ENCODE measurements around the gene MAMSTR. TPM values are rescaled to one million over a fixed set of nuclear protein-coding genes. Genes with fewer than 3 reads are reported as not detected.

Gene MAMSTR
- total RNA-seq, 2 donors from 2014 or later: 0.64 to 0.67 TPM

DNA sequence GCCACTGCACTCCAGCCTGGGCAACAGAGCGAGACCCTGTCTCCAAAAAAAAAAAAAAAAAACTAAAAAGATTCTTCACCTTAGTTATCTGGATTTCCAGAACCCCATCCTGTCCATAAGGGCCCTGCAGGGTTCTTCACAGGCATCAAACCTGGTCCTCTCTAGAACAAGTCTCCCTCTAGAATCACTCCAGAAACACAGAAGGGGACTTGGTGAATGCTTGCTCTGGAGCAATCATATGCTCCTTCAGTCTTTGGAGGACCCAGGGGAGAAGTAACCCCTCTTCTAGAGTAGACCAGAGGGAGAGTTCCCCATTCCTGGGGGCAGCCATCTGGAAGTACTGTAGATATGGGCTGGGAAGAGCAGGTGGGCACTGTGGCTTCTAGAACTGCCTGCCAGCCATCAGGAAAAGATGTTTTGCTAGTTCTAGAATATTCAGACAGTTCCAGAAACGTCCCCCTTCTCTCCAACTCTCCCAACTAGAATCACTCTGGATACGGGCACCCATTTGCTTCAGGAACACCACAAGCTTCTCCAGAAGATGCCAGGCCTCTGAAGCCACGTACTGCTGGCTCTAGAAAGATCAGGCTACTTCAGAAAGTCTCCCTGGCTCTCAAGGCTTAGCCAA lies 30.2 kb upstream of the MAMSTR start:
- no peak for ATAC-seq
- DNase-seq: no peak
- intact Hi-C loops (cut with DNase I, micrococcal nuclease): no loop called here

DNA sequence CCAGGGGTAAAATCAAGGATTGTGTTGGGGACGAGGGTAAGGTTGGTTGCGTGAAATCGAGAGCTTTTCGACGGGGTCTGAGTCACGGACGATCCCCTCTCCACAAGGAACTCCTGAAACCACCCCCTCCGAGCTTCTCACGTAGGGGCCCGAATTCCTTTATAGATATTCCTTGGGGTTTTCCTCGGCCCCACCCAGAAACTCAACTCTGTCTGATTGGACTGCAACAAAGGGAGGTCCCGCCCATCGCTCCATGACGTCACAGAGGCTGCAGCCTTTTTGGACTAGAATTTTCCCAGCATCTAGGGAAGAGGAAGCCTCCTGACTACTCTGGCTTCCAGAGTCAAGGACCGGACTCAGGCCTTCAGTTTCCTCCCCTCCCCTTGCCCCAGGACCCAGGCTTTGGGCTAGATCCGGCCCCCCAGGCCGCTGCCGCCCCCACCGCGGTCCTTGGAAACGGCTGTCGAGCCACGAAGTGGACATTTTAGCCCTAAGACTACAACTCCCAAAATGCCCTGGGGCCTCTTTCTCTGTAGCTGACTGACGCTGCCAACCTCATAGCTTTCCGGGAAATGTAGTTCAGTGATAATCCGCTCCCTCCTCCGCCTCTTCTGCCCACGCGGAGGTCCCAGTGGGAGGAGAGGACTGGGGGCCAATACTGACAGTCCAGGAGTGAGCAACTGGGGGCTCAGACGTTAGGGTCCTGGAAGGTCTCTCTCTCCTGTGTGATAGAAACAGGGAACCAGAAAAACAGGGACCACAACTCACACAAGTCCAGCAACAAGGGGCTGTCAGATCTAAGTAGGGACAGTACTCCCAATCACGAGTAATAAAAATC lies 27.4 kb upstream of the MAMSTR start, which contains the start of gene IZUMO1:
IZUMO1 (minus strand) TSS at position 172 of the 838 bp plus-strand sequence. CDS start 1,050 bp downstream, outside the sequence.
- peak; percentile 61 for ATAC-seq
- DNase-seq: peak; percentile 59 to 65
- intact Hi-C loops (cut with DNase I, micrococcal nuclease): no loop called here

DNA sequence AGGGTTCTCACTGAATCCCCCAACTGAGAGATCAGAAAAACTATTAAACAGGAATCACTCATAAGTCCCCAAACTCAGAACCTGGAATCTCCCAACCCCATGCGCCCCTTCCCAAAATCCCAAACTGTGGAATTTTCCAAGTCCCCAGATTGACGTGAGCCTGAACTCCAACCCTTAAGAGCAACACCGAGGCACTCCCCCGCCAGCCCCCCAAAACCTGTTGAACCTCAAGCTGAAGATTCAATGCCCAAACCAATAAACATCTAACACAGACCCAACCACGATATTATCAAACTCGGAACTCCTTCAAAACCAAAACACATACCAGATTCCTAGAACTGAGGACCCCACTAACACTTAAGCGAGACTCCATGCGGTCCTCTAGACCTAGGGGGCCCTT lies 26.6 kb upstream of the MAMSTR start:
- ATAC-seq (no peak), DNase-seq (no peak)
- intact Hi-C loops (cut with DNase I, micrococcal nuclease): no loop called here

DNA sequence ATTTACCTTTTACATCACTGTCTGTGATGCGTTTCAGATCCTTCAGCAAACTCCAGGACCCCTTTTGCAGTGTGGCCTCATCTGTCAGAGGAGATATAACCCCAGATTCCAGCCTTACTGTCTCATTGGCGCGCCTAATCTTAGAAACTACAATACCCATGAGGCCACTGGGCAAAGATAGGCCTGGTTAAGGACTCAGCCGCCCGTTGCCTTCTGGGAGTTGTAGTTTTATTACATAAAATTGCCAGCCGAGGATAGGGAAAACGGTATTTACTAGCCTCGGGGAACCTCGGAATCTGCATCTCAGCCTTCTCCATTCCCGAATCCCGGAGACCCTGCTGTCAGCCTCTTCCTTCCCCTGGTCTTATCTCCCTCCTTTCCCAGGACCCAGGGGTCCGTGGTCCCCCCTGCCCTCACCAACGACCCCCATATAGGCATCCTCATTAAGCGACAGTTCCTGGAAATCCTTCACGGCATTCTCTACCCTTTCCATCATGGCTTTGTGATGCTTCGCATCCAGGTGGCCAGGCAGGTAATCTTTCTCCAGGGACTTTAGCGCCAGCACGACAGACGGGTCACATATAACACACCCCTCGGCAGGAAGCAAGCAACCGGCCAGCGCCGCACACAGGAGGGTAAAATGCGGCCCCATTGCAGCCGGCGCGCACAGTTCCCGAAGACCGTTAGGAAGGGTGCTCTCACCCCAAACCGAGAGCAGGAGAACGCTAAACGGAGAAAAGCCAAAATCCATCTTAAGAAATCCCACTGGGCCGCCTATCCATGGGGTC lies 25.9 kb upstream of the MAMSTR start:
- peak in 1 of 2 donors; percentile 56 for DNase-seq
- intact Hi-C loops (cut with DNase I, micrococcal nuclease): no loop called here

DNA sequence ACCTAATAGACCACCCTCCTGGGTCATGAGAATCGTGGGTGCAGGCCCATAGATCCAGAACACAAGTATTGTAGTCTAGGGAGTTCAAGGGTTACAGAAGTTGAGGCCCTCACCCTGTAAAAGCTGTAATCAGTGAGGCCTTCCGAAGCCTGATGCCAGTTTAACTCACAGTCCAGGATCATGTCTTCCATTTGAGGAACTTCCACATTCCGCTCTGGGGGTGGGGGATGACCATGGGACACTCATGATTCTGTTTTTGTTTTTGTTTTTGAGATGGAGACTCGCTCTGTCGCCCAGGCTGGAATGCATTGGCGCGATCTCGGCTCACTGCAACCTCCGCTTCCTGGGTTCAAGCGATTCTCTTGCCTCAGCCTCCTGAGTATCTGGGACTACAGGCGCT lies 22.6 kb upstream of the MAMSTR start:
- DNase-seq: no peak
- intact Hi-C loops (cut with DNase I, micrococcal nuclease): no loop called here
- ATAC-seq: no peak

More for the DNA sequence above, 25.9 kb upstream of the MAMSTR start:
- peak; percentile 68 for ATAC-seq

DNA sequence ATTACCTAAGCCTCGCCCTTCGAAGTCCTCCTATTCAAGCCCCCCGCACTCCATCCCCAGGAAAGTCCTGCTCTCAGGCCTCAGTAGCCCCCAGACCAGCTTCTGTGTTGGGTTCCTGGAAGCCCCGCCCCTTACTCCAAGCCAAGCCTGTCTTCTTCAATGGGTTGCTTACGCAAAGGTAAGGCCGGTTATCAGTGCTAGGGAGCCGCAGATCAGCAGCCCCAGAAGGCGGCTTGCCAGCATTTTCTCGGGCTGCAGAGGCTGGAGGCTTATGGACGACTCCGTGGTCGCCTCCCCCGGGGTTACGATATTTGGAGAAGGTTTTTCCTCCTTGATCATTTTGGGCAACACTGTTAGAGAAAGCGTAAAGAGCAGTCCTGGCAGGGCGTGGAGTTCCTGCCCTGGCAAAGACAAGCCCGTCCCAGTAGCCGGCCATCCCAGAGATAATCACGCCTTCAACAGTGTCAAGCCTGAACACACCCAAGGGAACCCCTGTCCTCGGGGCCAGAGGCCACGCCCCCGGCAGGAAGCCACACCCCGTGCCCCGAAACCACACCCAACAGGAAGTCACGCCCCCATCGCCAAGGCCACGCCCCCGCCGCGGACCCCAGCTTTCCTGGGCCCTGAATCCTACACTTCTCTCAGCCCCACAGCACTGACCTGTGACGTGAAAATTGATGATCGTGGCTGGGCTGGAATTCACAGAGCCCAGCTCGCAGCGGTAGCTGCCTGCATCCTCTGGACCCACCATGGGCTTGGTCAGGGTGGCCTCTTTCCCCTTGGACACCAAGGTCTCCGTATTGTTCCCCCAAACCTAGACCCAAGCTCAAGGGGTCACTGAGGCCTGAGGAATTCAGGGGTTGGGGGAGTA lies 21.8 kb upstream of the MAMSTR start:
- peak; percentile 58 to 62 for DNase-seq
- intact Hi-C loops (cut with DNase I, micrococcal nuclease): no loop called here
- peak; percentile 53 for ATAC-seq

DNA sequence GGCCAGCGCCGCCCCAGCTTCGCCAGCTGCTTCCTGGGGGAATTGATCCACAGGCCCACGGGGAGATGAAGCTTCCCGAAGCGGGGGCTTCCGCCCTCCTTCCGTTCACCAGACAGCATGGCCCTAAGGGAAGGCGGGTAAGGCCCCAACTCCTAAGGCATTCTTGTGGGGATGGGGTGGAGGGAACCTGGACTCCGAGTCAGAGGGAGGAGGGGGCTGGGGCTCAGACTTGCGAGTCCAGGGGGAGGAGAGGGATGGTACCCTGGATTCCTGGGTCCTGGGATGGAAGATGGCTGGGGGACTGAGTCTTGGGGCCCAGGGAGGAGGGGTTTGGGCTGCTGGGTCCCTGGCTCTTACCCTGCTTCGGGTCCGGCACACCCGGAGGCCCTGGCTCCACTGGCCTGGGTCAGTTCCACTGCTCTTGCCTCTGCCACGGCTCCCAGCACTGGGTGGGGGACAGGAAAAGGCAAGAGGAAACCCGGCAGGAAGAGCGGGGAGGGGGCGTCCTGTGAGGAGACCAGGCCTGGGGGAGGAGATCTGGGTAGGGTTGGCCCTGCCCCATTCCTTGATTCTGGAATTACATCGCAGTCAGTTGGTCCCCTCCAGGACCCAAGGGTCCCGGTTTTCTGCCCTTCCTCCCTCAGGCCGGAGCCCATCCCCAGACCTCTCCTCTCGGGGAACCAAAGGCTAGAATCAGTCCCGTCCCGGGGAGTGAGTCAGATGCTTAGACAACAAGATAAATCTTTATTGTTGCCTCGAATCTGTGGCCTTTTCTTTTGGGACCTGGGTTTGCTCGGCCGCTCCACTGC lies 20.8 kb upstream of the MAMSTR start, which contains the start of gene RASIP1:
RASIP1 (minus strand) TSS at position 447 of the 809 bp plus-strand sequence; CDS start at position 119, 328 bp downstream.
- no peak for DNase-seq
- ATAC-seq: no peak
- intact Hi-C loops (cut with DNase I, micrococcal nuclease): no loop called here

DNA sequence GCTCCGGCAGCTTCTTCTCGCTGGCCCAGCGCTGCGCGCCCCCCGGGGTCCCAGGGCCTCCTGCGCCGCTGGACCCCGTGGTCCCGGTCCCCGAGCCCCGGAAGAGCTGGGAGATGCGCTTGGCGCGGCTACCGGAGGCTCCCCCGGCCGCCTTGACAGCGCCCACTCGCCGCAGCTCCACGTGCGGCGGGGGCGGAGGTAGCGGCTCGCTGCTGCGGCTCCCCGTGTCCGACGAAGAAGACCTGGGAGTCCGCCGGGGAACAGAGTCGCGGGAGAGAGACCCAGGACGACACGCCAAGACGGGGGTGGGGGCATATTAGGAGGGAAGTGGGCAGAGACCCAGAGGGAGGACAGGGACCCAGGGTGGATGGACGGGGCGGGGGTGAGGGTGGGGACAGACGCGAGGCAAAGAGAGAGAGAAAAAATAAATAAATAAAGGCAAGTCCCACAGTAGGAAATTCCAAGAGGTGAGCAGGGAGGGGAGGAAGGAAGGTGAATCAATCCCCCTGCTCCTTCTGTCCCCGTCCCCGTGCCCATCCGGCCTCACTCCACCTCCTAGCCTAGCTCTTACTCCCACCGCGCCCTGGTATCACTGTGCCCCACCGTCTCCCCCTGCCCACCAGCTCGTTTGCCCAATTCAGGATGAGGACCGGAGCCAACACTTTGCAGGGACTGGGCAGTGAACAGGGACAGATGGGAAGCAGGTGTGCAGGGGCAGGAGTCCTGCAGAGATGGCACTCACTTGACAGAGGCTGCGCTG lies 20.1 kb upstream of the MAMSTR start:
- no peak for DNase-seq
- intact Hi-C loops (cut with DNase I, micrococcal nuclease): no loop called here
- no peak for ATAC-seq

DNA sequence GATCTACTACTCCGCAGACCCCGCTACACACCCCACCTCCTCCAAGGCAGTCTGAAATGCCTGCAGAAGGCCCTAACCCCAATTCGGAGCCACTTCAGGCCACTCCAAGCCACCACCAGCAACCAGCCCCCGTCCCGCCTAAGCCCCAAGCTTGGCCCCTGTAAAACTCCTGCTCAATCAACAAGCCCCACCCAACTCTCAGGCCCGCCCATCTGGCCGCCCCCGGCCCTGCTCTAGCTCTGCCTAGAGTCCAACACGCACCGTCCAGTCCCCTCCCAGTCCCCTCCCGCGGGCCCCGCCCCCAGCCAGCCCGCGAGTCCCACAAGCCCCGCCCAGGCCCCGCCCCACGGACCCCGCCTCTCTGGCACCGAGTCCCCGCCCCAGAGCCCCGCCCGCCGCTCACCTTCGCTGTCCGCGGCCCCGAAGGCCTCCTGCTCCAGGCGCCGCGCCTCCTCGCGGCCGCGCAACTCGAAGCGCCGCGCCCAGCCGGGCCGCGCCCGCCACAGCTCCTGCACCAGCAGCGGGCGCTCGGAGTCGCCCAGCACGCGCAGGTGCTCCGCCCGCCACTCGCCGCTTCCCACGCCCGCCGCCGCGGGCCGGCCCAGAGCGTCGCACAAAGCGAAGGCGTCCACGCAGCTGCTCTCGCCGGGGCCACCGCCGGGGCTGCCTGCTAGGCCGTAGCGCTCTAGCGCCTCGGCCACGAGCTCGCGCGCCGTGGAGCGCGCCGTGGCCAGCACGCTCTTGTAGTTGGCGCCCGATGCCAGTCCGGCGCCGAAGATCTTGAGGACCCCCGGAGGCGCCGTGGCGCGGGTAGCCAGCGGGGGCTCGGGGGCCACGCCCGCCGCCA lies 19.3 kb upstream of the MAMSTR start:
- peak; percentile 90 for ATAC-seq
- intact Hi-C loops (cut with DNase I, micrococcal nuclease): no loop called here
- DNase-seq: peak; percentile 95 to 99

DNA sequence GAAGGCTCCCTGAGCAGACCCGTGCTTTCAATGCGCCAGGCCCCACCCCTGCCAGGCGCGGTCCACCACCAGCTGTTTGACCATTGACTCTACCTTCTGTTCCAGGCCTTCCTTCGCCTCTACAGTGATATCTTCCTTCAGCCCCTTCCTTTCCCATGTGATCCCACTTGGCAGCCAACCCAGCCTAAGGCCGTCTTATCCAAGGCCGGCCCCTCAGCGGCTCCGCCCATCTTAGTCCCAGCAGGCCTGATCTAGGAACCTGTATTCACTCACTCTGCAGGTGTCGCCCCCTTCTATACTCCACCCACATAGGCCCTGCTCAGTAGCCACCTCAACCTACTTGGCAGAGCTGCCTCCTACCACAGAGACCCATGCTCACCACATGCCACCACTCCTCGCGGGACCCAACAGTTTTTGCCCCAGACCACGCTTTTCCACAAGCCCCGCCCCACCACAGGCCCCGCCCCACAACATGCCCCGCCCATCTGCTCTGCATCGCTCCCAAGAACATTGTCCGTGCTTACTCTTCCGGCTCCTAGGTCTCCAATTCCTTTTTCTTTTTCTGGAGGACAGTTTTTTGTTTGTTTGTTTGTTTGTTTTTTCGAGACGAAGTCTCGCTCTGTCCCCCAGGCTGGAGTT lies 18.0 kb upstream of the MAMSTR start:
- DNase-seq (no peak), ATAC-seq (no peak)
- intact Hi-C loops (cut with DNase I, micrococcal nuclease): no loop called here

DNA sequence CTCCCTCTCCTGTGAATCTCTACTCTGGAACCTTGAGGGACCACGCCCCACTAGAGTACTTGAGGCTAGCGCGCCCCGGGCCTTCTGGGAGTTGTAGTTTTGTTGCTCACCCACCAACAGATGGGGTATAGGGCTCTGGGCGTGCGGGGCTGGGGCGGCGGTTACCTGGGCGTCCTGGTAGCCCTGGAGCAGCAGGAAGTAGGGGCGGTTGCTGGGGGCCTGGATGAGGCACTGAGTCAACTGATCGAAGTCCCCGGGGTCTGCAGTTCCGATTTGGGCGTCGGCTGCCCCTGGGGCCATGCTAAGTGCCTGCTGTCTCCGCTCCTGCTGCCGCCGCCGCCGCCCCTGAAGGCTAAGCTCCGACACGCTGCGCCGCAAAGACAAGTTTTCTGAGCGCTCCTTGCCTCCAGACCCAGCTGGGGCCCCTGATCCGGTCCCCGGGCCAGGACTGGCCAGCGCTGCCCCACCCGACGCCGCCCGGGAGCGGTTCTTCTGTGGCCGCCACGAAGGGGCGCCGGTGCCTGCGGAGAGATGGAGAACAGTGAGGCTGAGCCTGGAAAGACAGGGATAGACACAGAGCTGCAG lies 15.6 kb upstream of the MAMSTR start:
- intact Hi-C loops (cut with DNase I, micrococcal nuclease): no loop called here
- DNase-seq (peak in 1 of 2 donors; percentile 59), ATAC-seq (peak; percentile 30)

DNA sequence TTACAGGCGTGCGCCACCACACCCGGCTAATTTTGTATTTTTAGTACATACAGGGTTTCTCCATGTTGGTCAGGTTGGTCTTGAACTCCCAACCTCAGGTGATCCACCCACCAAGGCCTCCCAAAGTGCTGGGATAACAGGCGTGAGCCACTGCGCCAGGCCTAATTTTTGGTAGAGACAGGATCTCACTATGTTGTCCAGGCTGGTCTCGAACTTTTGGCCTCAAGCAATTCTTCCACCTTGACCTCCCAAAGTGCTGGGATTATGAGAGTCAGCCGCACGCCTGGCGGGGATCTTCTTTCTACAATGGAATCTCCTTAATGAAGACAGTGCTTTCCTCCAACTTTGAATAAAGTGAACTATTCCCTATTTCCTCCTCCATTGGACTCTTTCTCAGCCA lies 15.1 kb upstream of the MAMSTR start:
- intact Hi-C loops (cut with DNase I, micrococcal nuclease): no loop called here
- DNase-seq: no peak
- no peak for ATAC-seq

DNA sequence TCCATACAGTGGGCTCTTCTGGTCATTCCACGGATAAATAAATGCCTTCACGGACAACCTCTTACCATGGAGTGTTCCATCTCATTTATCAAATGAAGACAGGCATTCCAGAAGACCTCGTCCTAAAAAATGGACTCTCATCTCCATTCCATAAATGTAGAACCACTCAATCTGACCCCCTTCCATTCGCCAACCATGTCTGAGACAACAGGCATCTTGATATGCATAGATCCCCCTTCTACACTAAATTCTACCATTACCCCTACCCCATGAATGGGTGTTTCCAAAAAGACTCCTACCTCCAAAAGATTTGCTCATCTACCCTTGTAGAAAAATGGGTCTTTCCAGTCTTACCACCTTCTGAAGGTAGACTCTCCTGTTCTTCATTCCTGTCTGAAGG lies 11.9 kb upstream of the MAMSTR start:
- no peak for ATAC-seq
- intact Hi-C loops (cut with DNase I, micrococcal nuclease): no loop called here
- no peak for DNase-seq

DNA sequence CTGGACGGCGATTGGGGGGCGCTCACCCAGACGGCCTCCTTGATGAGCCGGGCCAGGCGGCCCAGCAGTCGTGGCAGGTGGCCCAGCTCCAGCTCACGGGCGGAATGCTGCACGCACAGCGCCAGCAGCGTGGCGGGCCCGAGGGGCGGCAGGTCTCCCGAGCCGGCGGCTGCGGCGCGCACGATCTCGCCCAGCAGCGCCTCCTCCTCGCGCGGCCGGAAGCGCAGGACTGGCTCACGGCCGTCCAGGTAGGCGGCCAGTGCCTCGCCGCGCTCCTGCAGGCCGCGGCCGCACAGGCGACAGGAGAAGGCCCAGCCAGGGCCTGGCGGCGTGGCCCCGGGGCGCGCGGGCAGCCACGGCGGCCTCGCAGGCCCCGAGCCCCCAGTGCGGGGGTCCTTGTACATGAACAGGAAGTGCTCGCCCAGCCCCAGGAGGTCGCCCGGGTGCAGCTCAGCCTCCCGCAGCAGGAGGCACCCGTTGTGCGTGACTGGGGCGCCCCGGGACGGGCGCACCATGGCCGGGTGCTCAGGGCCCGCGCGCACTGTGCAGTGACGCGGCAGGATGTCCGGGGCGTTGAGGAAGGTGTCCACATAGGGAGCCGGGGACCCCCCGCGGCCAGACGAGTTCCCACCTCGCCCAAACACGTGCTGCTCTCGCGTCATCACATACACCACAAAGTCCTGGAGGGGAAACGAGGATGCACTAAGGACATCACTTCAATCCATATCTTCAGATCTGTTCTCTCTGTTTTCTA lies 9.6 kb upstream of the MAMSTR start:
- DNase-seq: no peak
- peak; percentile 63 for ATAC-seq
- intact Hi-C loops (cut with DNase I, micrococcal nuclease): no loop called here

DNA sequence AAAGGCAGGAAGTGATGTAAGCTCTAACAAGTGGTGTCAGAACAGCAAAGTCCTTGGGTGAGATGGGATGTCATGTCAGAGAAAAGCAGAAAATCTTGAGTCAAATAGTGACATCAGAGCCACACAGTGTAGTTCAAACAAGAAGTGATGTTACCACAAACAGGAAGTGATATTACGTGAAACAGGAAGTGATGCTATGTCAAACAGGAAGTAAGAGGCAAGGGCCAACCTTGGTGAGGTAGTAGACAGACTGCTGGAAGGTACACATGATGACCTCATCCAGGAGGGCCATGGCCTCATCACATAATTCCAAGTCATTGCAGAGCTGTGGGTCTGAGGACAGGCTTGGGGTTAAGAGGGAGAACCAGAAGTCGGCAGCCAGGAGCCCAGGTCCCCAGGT lies 7.0 kb upstream of the MAMSTR start:
- ATAC-seq: no peak
- no peak for DNase-seq
- intact Hi-C loops (cut with DNase I, micrococcal nuclease): no loop called here
